ENCODE data around the gene STOM.

Gene STOM

GRCh38 chr9:121367306-121368137 lies 2.5 kb downstream of the STOM start:
- Histone ChIP-seq H3F3A (ENCODE audit: insufficient read depth, low read length) (no peaks in the 10 kb centered on the region), H3K4me3 (ENCODE audit: low read depth, low read length, poor library complexity, severe bottlenecking) (no peak overlapping the region), H4K20me1 (ENCODE audit: insufficient read depth, low read length) (no peaks in the 10 kb centered on the region), H3K36me3 (ENCODE audit: insufficient read depth, low read length) (no peaks in the 10 kb centered on the region), H3K4me2 (ENCODE audit: low read length) (0 out of 2 replicates have a peak overlapping the region, but pooled peaks have one; percentile 7), H3K9me2 (ENCODE audit: low read depth, low read length) (no peaks in the 10 kb centered on the region), H3K4me1 (ENCODE audit: insufficient read depth, low read length, severe bottlenecking) (peaks cover 41% of the 10 kb centered on the region), H3K9ac (ENCODE audit: low read length) (no peak overlapping the region), H3K9me3 (ENCODE audit: low read length) (no peaks in the 10 kb centered on the region), H3K79me2 (ENCODE audit: insufficient read depth, low read length) (no peaks in the 10 kb centered on the region), H3K27ac (ENCODE audit: low read depth, low read length, poor library complexity, severe bottlenecking) (no peak overlapping the region), H2AFZ (ENCODE audit: low read length) (no peak overlapping the region), H3K27me3 (ENCODE audit: insufficient read depth, low read length) (no peaks in the 10 kb centered on the region)
- TF ChIP-seq, protein P1, sequence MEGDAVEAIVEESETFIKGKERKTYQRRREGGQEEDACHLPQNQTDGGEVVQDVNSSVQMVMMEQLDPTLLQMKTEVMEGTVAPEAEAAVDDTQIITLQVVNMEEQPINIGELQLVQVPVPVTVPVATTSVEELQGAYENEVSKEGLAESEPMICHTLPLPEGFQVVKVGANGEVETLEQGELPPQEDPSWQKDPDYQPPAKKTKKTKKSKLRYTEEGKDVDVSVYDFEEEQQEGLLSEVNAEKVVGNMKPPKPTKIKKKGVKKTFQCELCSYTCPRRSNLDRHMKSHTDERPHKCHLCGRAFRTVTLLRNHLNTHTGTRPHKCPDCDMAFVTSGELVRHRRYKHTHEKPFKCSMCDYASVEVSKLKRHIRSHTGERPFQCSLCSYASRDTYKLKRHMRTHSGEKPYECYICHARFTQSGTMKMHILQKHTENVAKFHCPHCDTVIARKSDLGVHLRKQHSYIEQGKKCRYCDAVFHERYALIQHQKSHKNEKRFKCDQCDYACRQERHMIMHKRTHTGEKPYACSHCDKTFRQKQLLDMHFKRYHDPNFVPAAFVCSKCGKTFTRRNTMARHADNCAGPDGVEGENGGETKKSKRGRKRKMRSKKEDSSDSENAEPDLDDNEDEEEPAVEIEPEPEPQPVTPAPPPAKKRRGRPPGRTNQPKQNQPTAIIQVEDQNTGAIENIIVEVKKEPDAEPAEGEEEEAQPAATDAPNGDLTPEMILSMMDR (IDR thresholded peaks at IDR 0.05; ENCODE audit: low read length) = no peak
- no peak for TF ChIP-seq EZH2 (IDR thresholded peaks at IDR 0.05; ENCODE audit: borderline replicate concordance, low read length)

DNA sequence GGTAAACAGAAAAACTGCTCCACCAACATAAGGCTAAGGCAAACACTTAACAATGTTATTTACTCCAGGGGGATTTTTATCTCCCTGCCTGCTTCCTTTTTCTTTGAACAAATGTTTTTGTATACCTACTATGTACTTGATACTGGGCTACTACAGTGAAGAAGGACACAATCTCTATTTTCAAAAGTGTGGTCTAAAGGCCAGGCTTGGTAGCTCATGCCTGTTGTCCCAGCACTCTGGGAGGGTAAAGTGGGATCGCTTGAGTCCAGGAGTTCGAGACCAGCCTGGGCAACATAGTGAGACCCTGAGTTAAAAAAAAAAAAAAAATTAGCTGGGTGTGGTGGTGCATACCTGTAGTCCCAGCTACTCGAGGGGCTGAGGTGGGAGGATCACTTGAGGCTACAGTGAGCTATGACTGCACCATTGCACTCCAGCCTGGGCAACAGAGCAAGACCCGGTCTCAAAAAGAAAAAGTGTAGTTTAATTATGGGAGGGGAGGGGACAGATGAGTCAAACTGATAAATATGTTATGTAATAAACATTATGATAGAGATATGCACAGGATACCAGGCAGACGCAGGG lies 3.3 kb downstream of the STOM start:
- peaks cover 38% of the 10 kb centered on the region for H3K4me1 ChIP-seq (ENCODE audit: insufficient read depth, low read length, severe bottlenecking)
- no peaks in the 10 kb centered on the region for H4K20me1 ChIP-seq (ENCODE audit: insufficient read depth, low read length)
- H3K4me2 ChIP-seq (ENCODE audit: low read length) = no peak overlapping the region

DNA sequence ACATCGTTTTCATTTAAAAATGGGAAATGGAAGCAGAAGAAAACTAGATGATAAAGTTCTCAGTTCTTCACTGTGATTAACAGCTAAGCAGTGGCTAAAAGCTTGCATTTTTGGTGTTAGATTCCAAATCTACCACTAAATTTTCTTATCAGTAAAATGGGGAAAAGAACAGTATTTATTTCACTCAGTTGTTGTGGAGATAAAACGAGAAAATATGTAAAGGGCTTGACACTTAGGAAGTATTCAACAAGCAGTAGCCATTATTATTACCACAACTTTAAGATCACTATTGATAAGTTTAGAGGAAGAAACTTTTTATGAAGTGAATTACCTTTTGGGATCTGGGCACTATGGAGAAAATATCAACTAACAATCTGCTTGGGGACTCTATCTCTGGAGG lies 4.5 kb downstream of the STOM start:
- H3K4me2 ChIP-seq (ENCODE audit: low read length) = no peak overlapping the region

More for the DNA sequence above, 3.3 kb downstream of the STOM start:
- Histone ChIP-seq H3K9ac (ENCODE audit: low read length) (no peak overlapping the region), H3K36me3 (ENCODE audit: insufficient read depth, low read length) (no peaks in the 10 kb centered on the region), H3K4me3 (ENCODE audit: low read depth, low read length, poor library complexity, severe bottlenecking) (no peak overlapping the region), H3K9me2 (ENCODE audit: low read depth, low read length) (no peaks in the 10 kb centered on the region), H3K27me3 (ENCODE audit: insufficient read depth, low read length) (no peaks in the 10 kb centered on the region), H3F3A (ENCODE audit: insufficient read depth, low read length) (no peaks in the 10 kb centered on the region), H3K9me3 (ENCODE audit: low read length) (no peaks in the 10 kb centered on the region), H3K27ac (ENCODE audit: low read depth, low read length, poor library complexity, severe bottlenecking) (no peak overlapping the region), H2AFZ (ENCODE audit: low read length) (no peak overlapping the region), H3K79me2 (ENCODE audit: insufficient read depth, low read length) (no peaks in the 10 kb centered on the region)
- TF ChIP-seq EZH2 (IDR thresholded peaks at IDR 0.05; ENCODE audit: borderline replicate concordance, low read length) = no peak
- TF ChIP-seq, protein P1 (IDR thresholded peaks at IDR 0.05; ENCODE audit: low read length) = no peak

More for the DNA sequence above, 4.5 kb downstream of the STOM start:
- Histone ChIP-seq H3K36me3 (ENCODE audit: insufficient read depth, low read length) (no peaks in the 10 kb centered on the region), H3K4me3 (ENCODE audit: low read depth, low read length, poor library complexity, severe bottlenecking) (no peak overlapping the region), H3K27me3 (ENCODE audit: insufficient read depth, low read length) (no peaks in the 10 kb centered on the region), H3K27ac (ENCODE audit: low read depth, low read length, poor library complexity, severe bottlenecking) (no peak overlapping the region), H3K9me2 (ENCODE audit: low read depth, low read length) (no peaks in the 10 kb centered on the region), H3F3A (ENCODE audit: insufficient read depth, low read length) (no peaks in the 10 kb centered on the region), H3K9me3 (ENCODE audit: low read length) (no peaks in the 10 kb centered on the region), H3K4me1 (ENCODE audit: insufficient read depth, low read length, severe bottlenecking) (peaks cover 27% of the 10 kb centered on the region), H2AFZ (ENCODE audit: low read length) (no peak overlapping the region), H3K79me2 (ENCODE audit: insufficient read depth, low read length) (no peaks in the 10 kb centered on the region), H4K20me1 (ENCODE audit: insufficient read depth, low read length) (no peaks in the 10 kb centered on the region), H3K9ac (ENCODE audit: low read length) (no peak overlapping the region)
- TF ChIP-seq, protein P1 (IDR thresholded peaks at IDR 0.05; ENCODE audit: low read length) = no peak
- TF ChIP-seq EZH2 (IDR thresholded peaks at IDR 0.05; ENCODE audit: borderline replicate concordance, low read length) = no peak
